ENCODE measurements around the gene KDM6B. TPM values are rescaled to one million over a fixed set of nuclear protein-coding genes. Genes with fewer than 3 reads are reported as not detected.

The KDM6B gene
- total RNA-seq, 1 experiment from 2014 or later, result 29.0 TPM

DNA sequence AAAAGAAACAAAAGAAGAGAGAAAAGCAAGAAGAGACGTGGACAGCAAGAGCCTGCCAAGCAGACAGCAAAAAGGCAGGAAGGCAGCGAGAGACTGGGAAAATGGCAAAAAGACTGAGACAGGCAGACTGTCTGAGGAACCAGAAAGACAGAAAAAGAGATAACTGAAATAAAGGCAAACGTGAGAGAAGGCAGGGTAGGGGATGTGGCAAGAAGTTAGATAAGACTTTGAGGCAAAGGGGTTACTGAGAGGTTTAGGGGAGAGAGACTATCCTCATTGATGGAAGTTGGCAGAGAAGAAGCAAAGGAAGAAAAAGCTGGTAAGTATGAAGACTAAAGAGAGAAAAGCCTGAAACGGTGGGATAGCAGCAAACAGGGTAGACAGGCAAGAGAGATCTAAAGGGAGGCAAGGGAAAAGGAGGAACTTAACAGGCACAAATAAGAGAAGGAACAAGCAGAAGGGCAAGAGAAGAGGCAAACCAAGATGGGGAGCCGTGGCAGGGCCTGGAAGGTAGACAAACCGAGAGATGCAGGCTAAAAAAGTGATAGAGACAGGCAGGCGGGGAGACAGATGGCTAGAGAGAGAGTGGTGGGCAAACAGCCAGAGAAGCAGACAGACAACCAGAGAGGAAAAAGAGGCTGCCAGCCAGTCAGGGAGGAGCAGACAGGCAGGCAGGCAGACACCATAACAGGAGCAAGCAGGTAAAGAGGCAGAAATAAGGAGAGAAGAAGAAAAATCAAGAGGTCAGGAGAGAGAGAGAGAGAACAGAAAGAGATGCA is 47.4 kb downstream of the KDM6B start:
- CTCF ChIA-PET, result no interaction called here
- H3K27me3 Mint-ChIP-seq (ENCODE audit: unreplicated experiment), result no peaks in the 10 kb centered on the region
- TF ChIP-seq, protein P1, sequence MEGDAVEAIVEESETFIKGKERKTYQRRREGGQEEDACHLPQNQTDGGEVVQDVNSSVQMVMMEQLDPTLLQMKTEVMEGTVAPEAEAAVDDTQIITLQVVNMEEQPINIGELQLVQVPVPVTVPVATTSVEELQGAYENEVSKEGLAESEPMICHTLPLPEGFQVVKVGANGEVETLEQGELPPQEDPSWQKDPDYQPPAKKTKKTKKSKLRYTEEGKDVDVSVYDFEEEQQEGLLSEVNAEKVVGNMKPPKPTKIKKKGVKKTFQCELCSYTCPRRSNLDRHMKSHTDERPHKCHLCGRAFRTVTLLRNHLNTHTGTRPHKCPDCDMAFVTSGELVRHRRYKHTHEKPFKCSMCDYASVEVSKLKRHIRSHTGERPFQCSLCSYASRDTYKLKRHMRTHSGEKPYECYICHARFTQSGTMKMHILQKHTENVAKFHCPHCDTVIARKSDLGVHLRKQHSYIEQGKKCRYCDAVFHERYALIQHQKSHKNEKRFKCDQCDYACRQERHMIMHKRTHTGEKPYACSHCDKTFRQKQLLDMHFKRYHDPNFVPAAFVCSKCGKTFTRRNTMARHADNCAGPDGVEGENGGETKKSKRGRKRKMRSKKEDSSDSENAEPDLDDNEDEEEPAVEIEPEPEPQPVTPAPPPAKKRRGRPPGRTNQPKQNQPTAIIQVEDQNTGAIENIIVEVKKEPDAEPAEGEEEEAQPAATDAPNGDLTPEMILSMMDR (IDR thresholded peaks at IDR 0.05; ENCODE audit: unreplicated experiment), result no peak
- no peaks in the 10 kb centered on the region for H3K9me3 Mint-ChIP-seq (ENCODE audit: low read depth, unreplicated experiment)
- no peak overlapping the region for H3K27ac Mint-ChIP-seq (ENCODE audit: unreplicated experiment)
- H3K36me3 Mint-ChIP-seq (ENCODE audit: insufficient read depth, unreplicated experiment), result peaks cover 10% of the 10 kb centered on the region
- no peak overlapping the region for H3K4me3 Mint-ChIP-seq (ENCODE audit: low read depth, unreplicated experiment)
- H3K4me1 Mint-ChIP-seq (ENCODE audit: low read depth, unreplicated experiment), result no peaks in the 10 kb centered on the region
- DNase-seq, result no peak
- BruUV-seq (replicated peaks), result no TSS peak
- intact Hi-C loops (cut with micrococcal nuclease; ENCODE audit: unreplicated experiment), result loop anchor here (10.0 kb wide), 1 partner anchor 53 kb away; the partner anchor contains the start of genes CNTROB and TRAPPC1

DNA sequence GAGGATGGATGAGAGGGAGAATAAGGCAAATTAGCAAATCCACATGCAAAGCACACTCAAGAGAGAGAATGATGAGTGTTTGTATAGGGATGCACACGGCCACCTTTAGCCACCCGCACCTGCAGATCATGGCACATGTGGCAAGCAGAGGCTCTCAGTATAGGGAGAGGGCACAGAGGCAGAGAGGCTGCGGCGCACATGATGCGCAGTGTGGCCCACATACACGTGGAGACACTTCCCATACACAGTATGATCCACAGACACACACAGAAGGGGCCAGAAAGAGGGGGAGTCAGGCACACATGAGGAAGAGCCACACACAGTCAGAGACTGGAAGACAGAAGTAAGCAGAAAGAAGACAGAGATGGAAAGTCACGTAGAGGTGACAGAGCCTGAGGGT is 48.1 kb downstream of the KDM6B start:
- Mint-ChIP-seq H3K4me1 (ENCODE audit: low read depth, unreplicated experiment) (no peaks in the 10 kb centered on the region), H3K36me3 (ENCODE audit: insufficient read depth, unreplicated experiment) (peaks cover 10% of the 10 kb centered on the region), H3K27ac (ENCODE audit: unreplicated experiment) (no peak overlapping the region), H3K4me3 (ENCODE audit: low read depth, unreplicated experiment) (no peak overlapping the region), H3K27me3 (ENCODE audit: unreplicated experiment) (no peaks in the 10 kb centered on the region), H3K9me3 (ENCODE audit: low read depth, unreplicated experiment) (no peaks in the 10 kb centered on the region)
- CTCF ChIA-PET, result no interaction called here
- TF ChIP-seq, protein P1 (IDR thresholded peaks at IDR 0.05; ENCODE audit: unreplicated experiment), result no peak
- BruUV-seq (replicated peaks), result no TSS peak
- intact Hi-C loops (cut with micrococcal nuclease; ENCODE audit: unreplicated experiment), result loop anchor here (10.0 kb wide), 1 partner anchor 53 kb away; the partner anchor contains the start of genes CNTROB and TRAPPC1
- DNase-seq, result no peak

DNA sequence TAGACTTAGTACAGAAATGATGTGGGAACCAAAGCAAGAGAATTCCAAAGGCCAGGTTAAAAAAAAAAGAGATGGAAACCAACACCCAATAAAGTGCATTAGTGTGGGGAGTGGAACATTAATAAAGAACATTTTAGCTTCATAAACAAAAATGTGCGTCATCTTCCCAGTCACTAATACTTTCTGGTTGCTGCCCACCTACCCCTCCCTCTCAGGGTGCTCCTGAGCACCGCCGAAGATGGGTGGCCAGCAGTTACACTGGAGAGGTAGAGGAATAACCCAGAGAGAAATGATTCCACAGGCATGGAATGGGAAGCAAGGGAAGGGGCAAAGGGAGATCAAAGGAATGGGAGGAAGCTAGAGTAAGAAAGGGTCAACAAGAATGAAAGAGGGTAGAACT is 48.6 kb downstream of the KDM6B start:
- intact Hi-C loops (cut with micrococcal nuclease; ENCODE audit: unreplicated experiment), result loop anchor here (10.0 kb wide), 1 partner anchor 52 kb away; the partner anchor contains the start of genes CNTROB and TRAPPC1
- Mint-ChIP-seq H3K27me3 (ENCODE audit: unreplicated experiment) (no peaks in the 10 kb centered on the region), H3K4me3 (ENCODE audit: low read depth, unreplicated experiment) (no peak overlapping the region), H3K4me1 (ENCODE audit: low read depth, unreplicated experiment) (no peaks in the 10 kb centered on the region), H3K9me3 (ENCODE audit: low read depth, unreplicated experiment) (no peaks in the 10 kb centered on the region), H3K27ac (ENCODE audit: unreplicated experiment) (no peak overlapping the region), H3K36me3 (ENCODE audit: insufficient read depth, unreplicated experiment) (peaks cover 10% of the 10 kb centered on the region)
- no peak for DNase-seq
- BruUV-seq (replicated peaks), result no TSS peak
- CTCF ChIA-PET, result interaction anchor here (0.6 kb wide), 1 partner anchor 261 kb away, joined by 4 read pairs; no protein-coding TSS in a partner anchor
- TF ChIP-seq, protein P1 (IDR thresholded peaks at IDR 0.05; ENCODE audit: unreplicated experiment), result no peak

Other genes starting within 250 kb of the KDM6B start
- not detected in 2 replicates for gene SOX15, start 244.1 kb upstream of the KDM6B start, total RNA-seq (2022)
- gene FXR2, start 219.3 kb upstream of the KDM6B start, total RNA-seq (2022), result 30.3 and 30.9 TPM in 2 replicates
- gene SAT2, start 206.4 kb upstream of the KDM6B start, total RNA-seq (2022), result 15.9 and 16.6 TPM in 2 replicates
- gene SHBG, start 204.1 kb upstream of the KDM6B start, total RNA-seq (2022), result 0.39 TPM in 1 of 2 replicates, not detected in the other
- gene ATP1B2, start 183.3 kb upstream of the KDM6B start, total RNA-seq (2022), result not detected in 2 replicates
- gene TP53, start 146.7 kb upstream of the KDM6B start, total RNA-seq (2022), result 98.3 and 119 TPM in 2 replicates
- gene WRAP53, start 145.7 kb upstream of the KDM6B start, total RNA-seq (2022), result 10.1 and 12.9 TPM in 2 replicates
- gene EFNB3, start 129.0 kb upstream of the KDM6B start, total RNA-seq (2022), result 0.38 and 0.88 TPM in 2 replicates
- 0.26 and 0.51 TPM in 2 replicates for gene DNAH2, start 116.5 kb upstream of the KDM6B start, total RNA-seq (2022)
- gene TMEM88, start 20.8 kb downstream of the KDM6B start, total RNA-seq (2022), result 2.9 and 3.6 TPM in 2 replicates
- 36.3 and 36.6 TPM in 2 replicates for gene NAA38, start 23.3 kb downstream of the KDM6B start, total RNA-seq (2022)
- gene CYB5D1, start 23.8 kb downstream of the KDM6B start, total RNA-seq (2022), result 8.0 and 8.4 TPM in 2 replicates
- 108 and 116 TPM in 2 replicates for gene CHD3, start 54.6 kb downstream of the KDM6B start, total RNA-seq (2022)
- 1.4 and 2.0 TPM in 2 replicates for gene RNF227, start 82.1 kb downstream of the KDM6B start, total RNA-seq (2022)
- 4.8 and 5.9 TPM in 2 replicates for gene KCNAB3, start 95.6 kb downstream of the KDM6B start, total RNA-seq (2022)
- 87.8 and 106 TPM in 2 replicates for gene TRAPPC1, start 97.7 kb downstream of the KDM6B start, total RNA-seq (2022)
- gene CNTROB, start 98.0 kb downstream of the KDM6B start, total RNA-seq (2022), result 21.8 and 28.2 TPM in 2 replicates
- gene GUCY2D, start 168.4 kb downstream of the KDM6B start, total RNA-seq (2022), result not detected in 2 replicates
- gene ALOX15B, start 204.8 kb downstream of the KDM6B start, total RNA-seq (2022), result not detected in 2 replicates

Data from Calu3 (cell line).